ENCODE results near the gene TIAM2.

TIAM2 gene

GRCh38 chr6:155042983-155043382 is 47.9 kb downstream of the TIAM2 start:
- TF ChIP-seq ARNT (IDR thresholded peaks at IDR 0.05) = no peak
- no peak for TF ChIP-seq LEF1 (IDR thresholded peaks at IDR 0.05; ENCODE audit: borderline replicate concordance)
- TF ChIP-seq FOXK2 (IDR thresholded peaks at IDR 0.05) = no peak
- no peak for TF ChIP-seq HDGF (IDR thresholded peaks at IDR 0.05; ENCODE audit: borderline replicate concordance)
- TF ChIP-seq, protein P1, sequence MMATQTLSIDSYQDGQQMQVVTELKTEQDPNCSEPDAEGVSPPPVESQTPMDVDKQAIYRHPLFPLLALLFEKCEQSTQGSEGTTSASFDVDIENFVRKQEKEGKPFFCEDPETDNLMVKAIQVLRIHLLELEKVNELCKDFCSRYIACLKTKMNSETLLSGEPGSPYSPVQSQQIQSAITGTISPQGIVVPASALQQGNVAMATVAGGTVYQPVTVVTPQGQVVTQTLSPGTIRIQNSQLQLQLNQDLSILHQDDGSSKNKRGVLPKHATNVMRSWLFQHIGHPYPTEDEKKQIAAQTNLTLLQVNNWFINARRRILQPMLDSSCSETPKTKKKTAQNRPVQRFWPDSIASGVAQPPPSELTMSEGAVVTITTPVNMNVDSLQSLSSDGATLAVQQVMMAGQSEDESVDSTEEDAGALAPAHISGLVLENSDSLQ (IDR thresholded peaks at IDR 0.05) = no peak
- TF ChIP-seq CTBP1 (IDR thresholded peaks at IDR 0.05; ENCODE audit: borderline replicate concordance) = no peak
- no peak for TF ChIP-seq ELF4 (IDR thresholded peaks at IDR 0.05)
- no peak for TF ChIP-seq TARDBP (IDR thresholded peaks at IDR 0.05)
- no peak for TF ChIP-seq SP1 (IDR thresholded peaks at IDR 0.05)
- no peak for TF ChIP-seq L3MBTL2 (conservative IDR thresholded peaks at IDR 0.05)
- no peak for TF ChIP-seq BHLHE40 (IDR thresholded peaks at IDR 0.05; ENCODE audit: borderline replicate concordance)
- TF ChIP-seq ZNF384 (IDR thresholded peaks at IDR 0.05) = no peak
- no peak for TF ChIP-seq SUZ12 (IDR thresholded peaks at IDR 0.05)
- DNase-seq (ENCODE audit: extremely low spot score) = no peak
- POLR2A ChIA-PET = no interaction called here
- CTCF ChIA-PET = no interaction called here

DNA sequence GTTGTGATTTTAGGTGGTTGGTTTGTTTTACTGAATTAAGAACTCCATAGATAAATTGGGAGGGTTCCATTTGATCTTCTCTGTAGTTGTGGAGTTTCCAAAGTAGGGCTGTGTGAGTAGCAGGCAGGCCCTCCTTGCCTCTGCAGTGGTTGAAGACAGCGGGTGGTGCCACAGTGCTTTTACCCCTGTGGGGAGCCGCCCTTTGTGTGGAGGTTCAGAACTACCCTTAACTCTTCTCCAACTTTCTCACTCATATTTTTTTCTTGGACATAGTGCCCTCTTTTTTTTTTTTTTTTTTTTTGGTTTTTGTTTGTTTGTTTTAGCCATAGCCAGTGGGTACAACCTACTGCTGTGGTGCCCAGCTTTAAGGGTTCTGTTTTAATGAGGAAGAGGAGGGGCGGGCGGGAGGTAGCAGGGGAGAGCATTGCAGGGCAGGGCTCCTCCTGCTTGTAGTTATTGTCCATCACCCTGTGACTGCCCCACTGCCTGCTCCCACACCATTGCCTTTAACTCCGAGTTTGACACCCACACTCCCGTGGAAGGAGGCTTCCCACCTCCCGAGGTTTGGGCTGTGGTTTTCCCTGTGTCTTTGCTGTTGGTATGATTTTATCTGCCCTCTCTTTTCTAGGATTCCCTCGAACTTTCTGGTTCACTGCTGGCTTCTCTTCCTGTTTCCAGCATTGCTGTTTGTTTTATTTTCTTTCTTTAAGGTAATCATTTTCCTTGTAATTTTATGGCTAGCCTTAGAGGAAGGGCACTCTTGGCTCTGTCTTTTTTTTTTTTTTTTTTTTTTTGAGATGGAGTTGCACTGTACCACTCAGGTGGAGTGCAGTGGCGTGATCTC is 50.7 kb downstream of the TIAM2 start:
- TF ChIP-seq, protein P1 (IDR thresholded peaks at IDR 0.05) = no peak
- TF ChIP-seq L3MBTL2 (conservative IDR thresholded peaks at IDR 0.05) (no peak), CTBP1 (IDR thresholded peaks at IDR 0.05; ENCODE audit: borderline replicate concordance) (no peak)
- POLR2A ChIA-PET = no interaction called here
- DNase-seq (ENCODE audit: extremely low spot score) = no peak
- CTCF ChIA-PET = no interaction called here

DNA sequence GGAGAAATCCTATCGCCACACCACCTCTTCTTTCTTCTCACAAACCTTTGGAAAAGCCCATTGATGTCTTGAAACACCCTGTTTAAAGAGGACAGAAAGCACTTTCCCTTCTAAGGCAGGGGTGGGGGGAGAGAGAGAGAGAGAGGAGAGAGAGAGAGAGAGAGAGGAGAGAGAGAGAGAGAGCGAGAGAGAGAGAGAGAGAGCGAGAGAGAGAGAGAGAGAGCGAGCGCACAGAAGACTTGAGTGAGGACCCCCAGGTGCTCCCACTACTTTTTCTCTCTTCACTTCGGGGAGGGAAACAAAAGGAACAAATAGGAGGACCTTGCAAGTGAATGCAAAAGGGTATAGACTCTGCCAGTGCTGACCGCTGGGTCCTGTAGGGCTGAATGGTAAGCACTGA is 52.4 kb downstream of the TIAM2 start:
- CTCF ChIA-PET = no interaction called here
- POLR2A ChIA-PET = no interaction called here
- no peak for TF ChIP-seq NFRKB (IDR thresholded peaks at IDR 0.05)
- TF ChIP-seq FOXA1 (IDR thresholded peaks at IDR 0.05) = no peak
- TF ChIP-seq CTBP1 (IDR thresholded peaks at IDR 0.05; ENCODE audit: borderline replicate concordance) = no peak
- no peak for TF ChIP-seq HDGF (IDR thresholded peaks at IDR 0.05; ENCODE audit: borderline replicate concordance)
- TF ChIP-seq TARDBP (IDR thresholded peaks at IDR 0.05) = no peak
- no peak for TF ChIP-seq ZNF384 (IDR thresholded peaks at IDR 0.05)
- TF ChIP-seq FOXK2 (IDR thresholded peaks at IDR 0.05) = no peak
- TF ChIP-seq, protein P1 (IDR thresholded peaks at IDR 0.05) = no peak
- no peak for TF ChIP-seq FOXM1 (IDR thresholded peaks at IDR 0.05; ENCODE audit: borderline replicate concordance)
- no peak for TF ChIP-seq ARNT (IDR thresholded peaks at IDR 0.05)
- no peak for TF ChIP-seq ELF4 (IDR thresholded peaks at IDR 0.05)
- TF ChIP-seq SUZ12 (IDR thresholded peaks at IDR 0.05) = no peak
- DNase-seq (ENCODE audit: extremely low spot score) = no peak

DNA sequence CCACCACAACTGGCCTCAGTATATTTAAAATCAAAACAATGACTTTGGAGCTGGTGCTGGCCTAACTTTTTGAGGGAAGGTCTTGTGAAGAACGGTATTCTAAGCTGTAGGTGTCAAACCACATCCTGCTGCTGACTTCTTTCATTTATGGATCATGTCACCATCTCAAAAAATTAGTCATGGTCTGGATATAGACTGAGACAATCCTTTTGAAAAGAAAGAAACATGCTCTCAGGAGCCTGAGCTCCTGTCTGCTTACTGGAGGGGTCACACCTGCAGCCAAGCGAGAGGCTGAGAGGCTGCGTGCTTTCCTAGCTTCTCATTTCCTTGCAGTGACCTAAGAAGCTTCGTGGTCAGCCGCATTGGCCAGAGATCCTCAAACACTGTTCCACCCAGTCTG is 55.2 kb downstream of the TIAM2 start:
- no peak for DNase-seq (ENCODE audit: extremely low spot score)
- CTCF ChIA-PET = no interaction called here
- POLR2A ChIA-PET = no interaction called here
- TF ChIP-seq, protein P1 (IDR thresholded peaks at IDR 0.05) = no peak
- TF ChIP-seq ZNF384 (IDR thresholded peaks at IDR 0.05) = no peak
- TF ChIP-seq LEF1 (IDR thresholded peaks at IDR 0.05; ENCODE audit: borderline replicate concordance) = no peak
- TF ChIP-seq FOXK2 (IDR thresholded peaks at IDR 0.05) = no peak

- CTCF ChIA-PET = no interaction called here
- DNase-seq (ENCODE audit: extremely low spot score) = no peak
- no peak for TF ChIP-seq ELF4 (IDR thresholded peaks at IDR 0.05)
- TF ChIP-seq ZNF384 (IDR thresholded peaks at IDR 0.05) = no peak
- no peak for TF ChIP-seq NFRKB (IDR thresholded peaks at IDR 0.05)
- TF ChIP-seq LEF1 (IDR thresholded peaks at IDR 0.05; ENCODE audit: borderline replicate concordance) = no peak
- no peak for TF ChIP-seq HDGF (IDR thresholded peaks at IDR 0.05; ENCODE audit: borderline replicate concordance)
- no peak for TF ChIP-seq CTBP1 (IDR thresholded peaks at IDR 0.05; ENCODE audit: borderline replicate concordance)
- no peak for TF ChIP-seq FOXM1 (IDR thresholded peaks at IDR 0.05; ENCODE audit: borderline replicate concordance)
- no peak for TF ChIP-seq BHLHE40 (IDR thresholded peaks at IDR 0.05; ENCODE audit: borderline replicate concordance)
- TF ChIP-seq SUZ12 (IDR thresholded peaks at IDR 0.05) = no peak
- TF ChIP-seq, protein P1 (IDR thresholded peaks at IDR 0.05) = no peak
- TF ChIP-seq FOXK2 (IDR thresholded peaks at IDR 0.05) = no peak
- no peak for TF ChIP-seq ARNT (IDR thresholded peaks at IDR 0.05)
- POLR2A ChIA-PET = no interaction called here
These were observed 59.6 kb downstream of the TIAM2 start for GRCh38 chr6:155054491-155055250.

Measured in HEK293T (cell line).